H1 (cell line): ENCODE results near the gene PDE1C. TPM values are rescaled to one million over a fixed set of nuclear protein-coding genes. Genes with fewer than 3 reads are reported as not detected.

Experiments used
- SIN3A ChIP-seq, 2 experiments: IDR thresholded peaks in 1 of 2; conservative IDR thresholded peaks in 1 of 2; 2 replicates each; pipeline ENCODE4 v1.6.1; 2011 to 2012; ENCODE audit warnings: low read length in 2 of 2, improper control_type of control experiment in 1 of 2, low read depth in 1 of 2, mild to moderate bottlenecking in 1 of 2
- polyA plus RNA-seq, 7 experiments: library from polyadenylated mRNA; depleted of rRNA in 3 of 7; stranded (reverse) in 5 of 7; unstranded in 2 of 7; fragments of >200 nt in 5 of 7; fragments of 200-250 nt in 2 of 7; gene quantifications; 1 replicate in 5 of 7; 2 replicates in 1 of 7; 4 replicates in 1 of 7; pipeline versions ENCODE4 v1.2.1 to v1.2.3, GENCODE V29; 2011 to 2013; ENCODE audit warnings: missing spikeins in 2 of 7, mixed read lengths in 2 of 7
- total RNA-seq: library from RNA; stranded (reverse); fragmentation: NEBNext Ultra II Directional; extraction: Animal tissue kit (Norgen Biotek cat#: 25700); gene quantifications from 2 replicates; pipeline ENCODE4 v1.2.1, GENCODE V29; 2021
- TF ChIP-seq, protein P1 (sequence below): fragments of 300-600 bp; sonication (generic); IDR thresholded peaks from 2 replicates; pipeline ENCODE4 v1.7.1; 2012; ENCODE audit warnings: low read length, moderate library complexity, mild to moderate bottlenecking, inconsistent platforms; ENCODE audit not compliant: insufficient replicate concordance

PDE1C gene
- total and polyA plus RNA-seq, 2 of the 8 experiments (the other 6 are each of a cell fraction or from before 2014, with no cell fraction given), result 0.11 to 1.1 TPM

GRCh38 chr7:31953432-31953831 is 116.8 kb downstream of the PDE1C start (continued):
- TF ChIP-seq, protein P1, sequence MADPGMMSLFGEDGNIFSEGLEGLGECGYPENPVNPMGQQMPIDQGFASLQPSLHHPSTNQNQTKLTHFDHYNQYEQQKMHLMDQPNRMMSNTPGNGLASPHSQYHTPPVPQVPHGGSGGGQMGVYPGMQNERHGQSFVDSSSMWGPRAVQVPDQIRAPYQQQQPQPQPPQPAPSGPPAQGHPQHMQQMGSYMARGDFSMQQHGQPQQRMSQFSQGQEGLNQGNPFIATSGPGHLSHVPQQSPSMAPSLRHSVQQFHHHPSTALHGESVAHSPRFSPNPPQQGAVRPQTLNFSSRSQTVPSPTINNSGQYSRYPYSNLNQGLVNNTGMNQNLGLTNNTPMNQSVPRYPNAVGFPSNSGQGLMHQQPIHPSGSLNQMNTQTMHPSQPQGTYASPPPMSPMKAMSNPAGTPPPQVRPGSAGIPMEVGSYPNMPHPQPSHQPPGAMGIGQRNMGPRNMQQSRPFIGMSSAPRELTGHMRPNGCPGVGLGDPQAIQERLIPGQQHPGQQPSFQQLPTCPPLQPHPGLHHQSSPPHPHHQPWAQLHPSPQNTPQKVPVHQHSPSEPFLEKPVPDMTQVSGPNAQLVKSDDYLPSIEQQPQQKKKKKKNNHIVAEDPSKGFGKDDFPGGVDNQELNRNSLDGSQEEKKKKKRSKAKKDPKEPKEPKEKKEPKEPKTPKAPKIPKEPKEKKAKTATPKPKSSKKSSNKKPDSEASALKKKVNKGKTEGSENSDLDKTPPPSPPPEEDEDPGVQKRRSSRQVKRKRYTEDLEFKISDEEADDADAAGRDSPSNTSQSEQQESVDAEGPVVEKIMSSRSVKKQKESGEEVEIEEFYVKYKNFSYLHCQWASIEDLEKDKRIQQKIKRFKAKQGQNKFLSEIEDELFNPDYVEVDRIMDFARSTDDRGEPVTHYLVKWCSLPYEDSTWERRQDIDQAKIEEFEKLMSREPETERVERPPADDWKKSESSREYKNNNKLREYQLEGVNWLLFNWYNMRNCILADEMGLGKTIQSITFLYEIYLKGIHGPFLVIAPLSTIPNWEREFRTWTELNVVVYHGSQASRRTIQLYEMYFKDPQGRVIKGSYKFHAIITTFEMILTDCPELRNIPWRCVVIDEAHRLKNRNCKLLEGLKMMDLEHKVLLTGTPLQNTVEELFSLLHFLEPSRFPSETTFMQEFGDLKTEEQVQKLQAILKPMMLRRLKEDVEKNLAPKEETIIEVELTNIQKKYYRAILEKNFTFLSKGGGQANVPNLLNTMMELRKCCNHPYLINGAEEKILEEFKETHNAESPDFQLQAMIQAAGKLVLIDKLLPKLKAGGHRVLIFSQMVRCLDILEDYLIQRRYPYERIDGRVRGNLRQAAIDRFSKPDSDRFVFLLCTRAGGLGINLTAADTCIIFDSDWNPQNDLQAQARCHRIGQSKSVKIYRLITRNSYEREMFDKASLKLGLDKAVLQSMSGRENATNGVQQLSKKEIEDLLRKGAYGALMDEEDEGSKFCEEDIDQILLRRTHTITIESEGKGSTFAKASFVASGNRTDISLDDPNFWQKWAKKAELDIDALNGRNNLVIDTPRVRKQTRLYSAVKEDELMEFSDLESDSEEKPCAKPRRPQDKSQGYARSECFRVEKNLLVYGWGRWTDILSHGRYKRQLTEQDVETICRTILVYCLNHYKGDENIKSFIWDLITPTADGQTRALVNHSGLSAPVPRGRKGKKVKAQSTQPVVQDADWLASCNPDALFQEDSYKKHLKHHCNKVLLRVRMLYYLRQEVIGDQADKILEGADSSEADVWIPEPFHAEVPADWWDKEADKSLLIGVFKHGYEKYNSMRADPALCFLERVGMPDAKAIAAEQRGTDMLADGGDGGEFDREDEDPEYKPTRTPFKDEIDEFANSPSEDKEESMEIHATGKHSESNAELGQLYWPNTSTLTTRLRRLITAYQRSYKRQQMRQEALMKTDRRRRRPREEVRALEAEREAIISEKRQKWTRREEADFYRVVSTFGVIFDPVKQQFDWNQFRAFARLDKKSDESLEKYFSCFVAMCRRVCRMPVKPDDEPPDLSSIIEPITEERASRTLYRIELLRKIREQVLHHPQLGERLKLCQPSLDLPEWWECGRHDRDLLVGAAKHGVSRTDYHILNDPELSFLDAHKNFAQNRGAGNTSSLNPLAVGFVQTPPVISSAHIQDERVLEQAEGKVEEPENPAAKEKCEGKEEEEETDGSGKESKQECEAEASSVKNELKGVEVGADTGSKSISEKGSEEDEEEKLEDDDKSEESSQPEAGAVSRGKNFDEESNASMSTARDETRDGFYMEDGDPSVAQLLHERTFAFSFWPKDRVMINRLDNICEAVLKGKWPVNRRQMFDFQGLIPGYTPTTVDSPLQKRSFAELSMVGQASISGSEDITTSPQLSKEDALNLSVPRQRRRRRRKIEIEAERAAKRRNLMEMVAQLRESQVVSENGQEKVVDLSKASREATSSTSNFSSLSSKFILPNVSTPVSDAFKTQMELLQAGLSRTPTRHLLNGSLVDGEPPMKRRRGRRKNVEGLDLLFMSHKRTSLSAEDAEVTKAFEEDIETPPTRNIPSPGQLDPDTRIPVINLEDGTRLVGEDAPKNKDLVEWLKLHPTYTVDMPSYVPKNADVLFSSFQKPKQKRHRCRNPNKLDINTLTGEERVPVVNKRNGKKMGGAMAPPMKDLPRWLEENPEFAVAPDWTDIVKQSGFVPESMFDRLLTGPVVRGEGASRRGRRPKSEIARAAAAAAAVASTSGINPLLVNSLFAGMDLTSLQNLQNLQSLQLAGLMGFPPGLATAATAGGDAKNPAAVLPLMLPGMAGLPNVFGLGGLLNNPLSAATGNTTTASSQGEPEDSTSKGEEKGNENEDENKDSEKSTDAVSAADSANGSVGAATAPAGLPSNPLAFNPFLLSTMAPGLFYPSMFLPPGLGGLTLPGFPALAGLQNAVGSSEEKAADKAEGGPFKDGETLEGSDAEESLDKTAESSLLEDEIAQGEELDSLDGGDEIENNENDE, result no peak
- TF ChIP-seq SIN3A (conservative IDR thresholded peaks at IDR 0.05 in 1 of 2, IDR thresholded peaks at IDR 0.05 in 1 of 2; ENCODE audit: low read depth in 1 of 2, low read length in 2 of 2), result no peak
- TF ChIP-seq, all 59 proteins: peak for 0
